ENCODE measurements around the gene SNN. TPM values are rescaled to one million over a fixed set of nuclear protein-coding genes. Genes with fewer than 3 reads are reported as not detected.
A peak's percentile ranks its signal among the peaks of the same experiment; 100 is the strongest.

Gene SNN
- total and polyA plus RNA-seq, 10 donors = 22.3 to 59.5 (median 48.7) TPM

- Histone ChIP-seq H3K4me1 (peaks cover 19 to 90% (median 51%) of the 10 kb centered on the region in 6 donors), H3K36me3 (no peaks in the 10 kb centered on the region), H3K4me3 (no peak overlapping the region), H3K9me3 (no peaks in the 10 kb centered on the region), H3K27me3 (replicated peaks in 1 of 7) (no peaks in the 10 kb centered on the region), H3K27ac (peak overlapping the region in 6 of 8 donors; percentile 73 to 93 (median 82))
- no peak for DNase-seq
- intact Hi-C loops (cut with DNase I; ENCODE audit: low total_unique reads) = no loop called here
- WGBS, 5 donors = 64 to 76% (median 68%) methylated on average over 15 of the region's 15 CpGs
- TF ChIP-seq POLR2AphosphoS5 (IDR thresholded peaks at IDR 0.05) = no peak
- TF ChIP-seq, protein P1, sequence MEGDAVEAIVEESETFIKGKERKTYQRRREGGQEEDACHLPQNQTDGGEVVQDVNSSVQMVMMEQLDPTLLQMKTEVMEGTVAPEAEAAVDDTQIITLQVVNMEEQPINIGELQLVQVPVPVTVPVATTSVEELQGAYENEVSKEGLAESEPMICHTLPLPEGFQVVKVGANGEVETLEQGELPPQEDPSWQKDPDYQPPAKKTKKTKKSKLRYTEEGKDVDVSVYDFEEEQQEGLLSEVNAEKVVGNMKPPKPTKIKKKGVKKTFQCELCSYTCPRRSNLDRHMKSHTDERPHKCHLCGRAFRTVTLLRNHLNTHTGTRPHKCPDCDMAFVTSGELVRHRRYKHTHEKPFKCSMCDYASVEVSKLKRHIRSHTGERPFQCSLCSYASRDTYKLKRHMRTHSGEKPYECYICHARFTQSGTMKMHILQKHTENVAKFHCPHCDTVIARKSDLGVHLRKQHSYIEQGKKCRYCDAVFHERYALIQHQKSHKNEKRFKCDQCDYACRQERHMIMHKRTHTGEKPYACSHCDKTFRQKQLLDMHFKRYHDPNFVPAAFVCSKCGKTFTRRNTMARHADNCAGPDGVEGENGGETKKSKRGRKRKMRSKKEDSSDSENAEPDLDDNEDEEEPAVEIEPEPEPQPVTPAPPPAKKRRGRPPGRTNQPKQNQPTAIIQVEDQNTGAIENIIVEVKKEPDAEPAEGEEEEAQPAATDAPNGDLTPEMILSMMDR (IDR thresholded peaks at IDR 0.05 in 8 of 11, conservative IDR thresholded peaks at IDR 0.05 in 3 of 11) = no peak
- TF ChIP-seq POLR2A (IDR thresholded peaks at IDR 0.05) = no peak
These were observed 40.3 kb upstream of the SNN start for GRCh38 chr16:11627822-11628457.

DNA sequence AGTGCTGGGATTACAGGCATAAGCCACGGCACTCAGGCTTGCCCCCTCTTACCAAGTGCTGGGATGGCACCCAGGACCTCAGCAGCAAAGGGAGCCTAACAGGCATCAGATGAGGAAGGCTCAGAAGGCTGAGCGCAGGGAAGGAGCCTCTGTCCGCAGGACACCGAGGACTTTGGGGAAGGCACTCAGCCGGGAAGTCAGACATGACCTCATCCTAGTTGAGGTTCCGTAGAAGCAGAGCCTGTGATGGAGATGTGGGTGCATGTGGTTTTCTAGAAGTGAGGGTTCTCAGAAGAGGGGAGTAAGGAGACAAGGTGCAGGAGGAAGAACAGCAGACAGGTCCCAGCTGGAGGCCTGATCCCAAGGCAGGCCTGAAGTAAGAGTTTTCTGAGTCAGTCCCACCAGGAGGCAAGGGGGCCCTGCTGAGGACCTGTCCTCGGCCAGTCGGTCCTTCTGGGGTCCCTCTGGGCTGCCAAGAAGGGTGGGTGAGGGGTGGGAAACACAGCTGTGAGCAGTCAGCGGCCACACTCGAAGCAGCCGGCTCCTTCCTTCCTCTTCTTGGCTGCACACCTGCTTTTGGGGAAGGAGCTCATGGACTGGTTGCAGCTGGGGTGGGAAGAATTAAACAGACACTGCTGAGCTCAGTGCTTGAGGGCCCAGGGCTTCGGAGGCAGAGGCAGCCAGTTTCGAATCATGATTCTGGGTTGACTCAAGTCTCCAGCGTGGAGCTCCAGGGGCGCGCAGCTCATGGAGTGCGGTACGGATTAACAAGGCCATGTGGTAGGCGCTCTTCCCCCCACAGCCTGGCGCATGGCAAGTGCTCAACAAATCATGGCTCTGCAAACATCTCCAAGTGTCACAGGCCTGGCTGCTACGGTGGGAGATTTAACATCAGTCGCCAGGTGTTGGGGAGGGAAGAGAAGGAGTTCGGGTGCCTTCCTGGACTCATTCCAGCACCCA lies 38.9 kb upstream of the SNN start:
- intact Hi-C loops (cut with DNase I; ENCODE audit: low total_unique reads) = no loop called here
- WGBS, 5 donors = 28 to 45% (median 42%) methylated on average over 15 to 23 of the region's 23 CpGs
- Histone ChIP-seq H3K36me3 (no peaks in the 10 kb centered on the region), H3K27ac (peak overlapping the region; percentile 29 to 93 (median 78)), H3K9me3 (no peaks in the 10 kb centered on the region), H3K4me1 (peaks cover 22 to 90% (median 54%) of the 10 kb centered on the region in 6 donors), H3K4me3 (peak overlapping the region in 1 of 8 donors; percentile 52), H3K27me3 (replicated peaks in 1 of 7) (no peaks in the 10 kb centered on the region)
- TF ChIP-seq POLR2A (IDR thresholded peaks at IDR 0.05) (no peak), POLR2AphosphoS5 (IDR thresholded peaks at IDR 0.05) (peak; percentile 44 to 71 (median 57))
- peak; percentile 88 for DNase-seq

DNA sequence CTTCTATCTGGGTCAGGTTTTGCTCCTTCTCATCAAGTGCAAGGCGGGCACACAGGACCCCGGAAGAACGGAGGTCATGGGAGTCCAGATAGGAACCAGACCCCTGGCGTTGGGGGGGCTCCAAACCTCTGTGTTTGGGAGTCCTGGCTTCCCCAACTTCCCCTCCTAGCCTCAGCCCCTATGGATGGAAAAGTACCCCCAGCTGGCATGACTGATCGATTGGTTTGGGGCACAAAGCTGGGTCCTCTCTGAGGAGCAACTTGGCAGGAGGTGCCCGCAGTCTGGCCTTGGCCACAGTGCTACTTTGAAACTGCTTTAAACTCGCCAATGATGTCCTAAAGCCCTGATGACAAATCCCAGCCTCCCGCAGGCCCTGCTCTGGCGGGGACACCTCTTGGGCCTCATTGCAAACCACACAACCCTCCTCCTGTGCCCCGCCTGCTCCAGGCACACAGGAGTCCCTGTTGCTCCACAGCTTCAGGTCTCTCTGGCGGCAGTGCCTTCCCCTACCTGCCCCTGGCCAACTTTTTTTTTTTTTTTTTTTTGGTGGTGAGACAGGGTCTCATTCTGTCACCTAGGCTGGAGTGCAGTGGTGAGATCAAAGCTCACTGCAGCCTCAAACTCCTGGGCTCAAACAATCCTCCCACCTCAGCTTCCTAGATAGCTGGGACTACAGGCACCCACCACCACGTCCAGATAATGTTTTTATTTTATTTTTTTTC lies 38.0 kb upstream of the SNN start:
- Histone ChIP-seq H3K36me3 (no peaks in the 10 kb centered on the region), H3K27ac (peak overlapping the region in 7 of 8 donors; percentile 73 to 93 (median 81)), H3K9me3 (no peaks in the 10 kb centered on the region), H3K4me3 (peak overlapping the region in 1 of 8 donors; percentile 52), H3K4me1 (peaks cover 20 to 90% (median 47%) of the 10 kb centered on the region in 6 donors), H3K27me3 (replicated peaks in 1 of 7) (no peaks in the 10 kb centered on the region)
- peak; percentile 77 for DNase-seq
- intact Hi-C loops (cut with DNase I; ENCODE audit: low total_unique reads) = no loop called here
- TF ChIP-seq, protein P1 (IDR thresholded peaks at IDR 0.05 in 8 of 11, conservative IDR thresholded peaks at IDR 0.05 in 3 of 11) = no peak
- TF ChIP-seq POLR2AphosphoS5 (IDR thresholded peaks at IDR 0.05) (no peak), POLR2A (IDR thresholded peaks at IDR 0.05) (no peak)
- 65 to 79% (median 67%) methylated on average over 12 of the region's 12 CpGs for WGBS, 5 donors

- no peak for DNase-seq
- TF ChIP-seq, protein P1 (IDR thresholded peaks at IDR 0.05 in 8 of 11, conservative IDR thresholded peaks at IDR 0.05 in 3 of 11) = no peak
- peaks cover 20 to 89% (median 44%) of the 10 kb centered on the region in 6 donors for H3K4me1 ChIP-seq
- H3K4me3 ChIP-seq = no peak overlapping the region
- intact Hi-C loops (cut with DNase I; ENCODE audit: low total_unique reads) = no loop called here
- peaks cover 0 to 3% (median 0%) of the 10 kb centered on the region in 7 donors for H3K27me3 ChIP-seq (replicated peaks in 1 of 7)
- no peaks in the 10 kb centered on the region for H3K9me3 ChIP-seq
- 90 to 96% (median 92%) methylated on average over 6 of the region's 6 CpGs for WGBS, 5 donors
- peak overlapping the region in 1 of 8 donors; percentile 93 for H3K27ac ChIP-seq
- no peaks in the 10 kb centered on the region for H3K36me3 ChIP-seq
These were observed 37.5 kb upstream of the SNN start for GRCh38 chr16:11630768-11631056.
